Hepatocyte (in vitro differentiated cells): ENCODE data around the gene ACHE. TPM values are rescaled to one million over a fixed set of nuclear protein-coding genes. Genes with fewer than 3 reads are reported as not detected.

Source experiments
- DNase-seq: peaks from one replicate; pipeline ENCODE4 v3.0.0-alpha.2; 2016; ENCODE audit warnings: low spot score
- H2AFZ ChIP-seq: fragments of 200-600 bp; sonication (generic); 2 replicates; pipeline ENCODE4 v1.6.0; 2016; ENCODE audit warnings: antibody characterized with exemption, mild to moderate bottlenecking
- H3K27ac ChIP-seq: fragments of 200-600 bp; sonication (generic); 2 replicates; pipeline ENCODE4 v1.5.1; 2016; ENCODE audit warnings: mild to moderate bottlenecking
- H3K27me3 ChIP-seq: fragments of 200-600 bp; sonication (generic); 2 replicates; pipeline ENCODE4 v1.6.1; 2016
- H3K36me3 ChIP-seq: fragments of 200-600 bp; sonication (generic); replicated peaks from 2 replicates; pipeline ENCODE4 v1.5.1; 2016; ENCODE audit warnings: low read depth; ENCODE audit not compliant: insufficient read depth
- H3K4me1 ChIP-seq: fragments of 200-600 bp; sonication (generic); 2 replicates; pipeline ENCODE4 v1.5.1; 2016; ENCODE audit warnings: mild to moderate bottlenecking, moderate library complexity; ENCODE audit not compliant: insufficient read depth
- H3K4me2 ChIP-seq: fragments of 200-600 bp; sonication (generic); 2 replicates; pipeline ENCODE4 v1.6.0; 2016
- H3K4me3 ChIP-seq: fragments of 200-600 bp; sonication (generic); 2 replicates; pipeline ENCODE4 v1.5.1; 2016; ENCODE audit warnings: mild to moderate bottlenecking
- H3K79me2 ChIP-seq: fragments of 200-600 bp; sonication (generic); 2 replicates; pipeline ENCODE4 v1.6.0; 2017; ENCODE audit warnings: mild to moderate bottlenecking
- H3K9me2 ChIP-seq: fragments of 200-600 bp; sonication (generic); replicated peaks from 2 replicates; pipeline ENCODE4 v1.6.0; 2017; ENCODE audit warnings: mild to moderate bottlenecking; ENCODE audit not compliant: insufficient read depth
- H3K9me3 ChIP-seq: fragments of 200-600 bp; sonication (generic); 2 replicates; pipeline ENCODE4 v1.5.1; 2016; ENCODE audit warnings: low read depth, mild to moderate bottlenecking
- H4K20me1 ChIP-seq: fragments of 200-600 bp; sonication (generic); 2 replicates; pipeline ENCODE4 v1.6.0; 2016; ENCODE audit warnings: mild to moderate bottlenecking; ENCODE audit not compliant: insufficient read depth, poor library complexity, severe bottlenecking
- EZH2 ChIP-seq: fragments of 200-600 bp; sonication (generic); IDR thresholded peaks from 2 replicates; pipeline ENCODE4 v1.6.1; 2016; ENCODE audit warnings: antibody characterized with exemption, mild to moderate bottlenecking, borderline replicate concordance
- EZH2phosphoT487 ChIP-seq: fragments of 200-600 bp; sonication (generic); IDR thresholded peaks from one replicate; pipeline ENCODE4 v1.6.1; 2018; ENCODE audit warnings: antibody characterized with exemption, mild to moderate bottlenecking, low read depth, moderate library complexity; ENCODE audit not compliant: unreplicated experiment, severe bottlenecking
- WGBS: methylation state at CpG from one replicate; pipeline ENCODE4 v1.1.6; 2016; ENCODE audit warnings: low lambda C conversion rate; ENCODE audit errors: missing lambda C conversion rate; 5-methylcytosine and 5-hydroxymethylcytosine counted together
- polyA plus RNA-seq: library from polyadenylated mRNA; unstranded; fragments of >200 nt; fragmentation: Nextera tagmentation; extraction: Ambion mirVana; gene quantifications from 2 replicates; pipeline ENCODE4 v1.2.1, GENCODE V29; 2016
- total RNA-seq: library from RNA; depleted of rRNA; stranded (reverse); fragments of >200 nt; gene quantifications from 2 replicates; pipeline ENCODE4 v1.2.3, GENCODE V29; 2014
- TF ChIP-seq, protein P1 (sequence below): fragments of 200-600 bp; sonication (generic); IDR thresholded peaks from 2 replicates; pipeline ENCODE4 v1.5.1; 2016; ENCODE audit warnings: antibody characterized with exemption, mild to moderate bottlenecking; ENCODE audit not compliant: poor library complexity

Gene ACHE
- total and polyA plus RNA-seq, 2 experiments from 2014 or later, result 4.6 to 16.3 TPM

DNA sequence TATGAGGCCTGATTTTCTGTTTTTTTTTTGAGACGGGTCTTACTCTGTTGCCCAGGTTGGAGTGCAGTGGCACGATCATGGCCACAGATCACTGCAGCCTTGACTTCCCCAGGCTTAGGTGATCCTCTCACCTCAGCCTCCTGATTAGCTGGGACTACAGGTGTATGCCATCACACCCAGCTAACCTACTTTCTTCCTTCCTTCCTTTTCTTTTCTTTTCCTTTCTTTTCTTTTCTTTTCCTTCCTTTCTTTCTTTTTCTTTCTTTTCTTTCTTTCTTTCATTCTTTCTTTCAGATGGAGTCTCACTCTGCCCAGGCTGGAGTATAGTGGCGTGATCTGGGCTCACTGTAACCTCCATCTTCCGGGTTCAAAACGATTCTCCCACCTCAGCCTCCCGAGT is 17.0 kb downstream of the ACHE start:
- peaks cover 31% of the 10 kb centered on the region for H3K4me1 ChIP-seq
- peaks cover 86% of the 10 kb centered on the region for H3K79me2 ChIP-seq
- no peaks in the 10 kb centered on the region for H3K9me3 ChIP-seq
- 88% methylated on average over 6 of the region's 6 CpGs for WGBS
- no peak overlapping the region for H3K27ac ChIP-seq
- H3K36me3 ChIP-seq, result no peaks in the 10 kb centered on the region
- no peak for TF ChIP-seq EZH2phosphoT487
- TF ChIP-seq EZH2, result no peak
- H3K4me3 ChIP-seq, result no peak overlapping the region
- peaks cover 61% of the 10 kb centered on the region for H4K20me1 ChIP-seq
- no peak overlapping the region for H3K4me2 ChIP-seq
- H2AFZ ChIP-seq, result no peak overlapping the region
- no peaks in the 10 kb centered on the region for H3K27me3 ChIP-seq
- no peaks in the 10 kb centered on the region for H3K9me2 ChIP-seq
- DNase-seq, result no peak

DNA sequence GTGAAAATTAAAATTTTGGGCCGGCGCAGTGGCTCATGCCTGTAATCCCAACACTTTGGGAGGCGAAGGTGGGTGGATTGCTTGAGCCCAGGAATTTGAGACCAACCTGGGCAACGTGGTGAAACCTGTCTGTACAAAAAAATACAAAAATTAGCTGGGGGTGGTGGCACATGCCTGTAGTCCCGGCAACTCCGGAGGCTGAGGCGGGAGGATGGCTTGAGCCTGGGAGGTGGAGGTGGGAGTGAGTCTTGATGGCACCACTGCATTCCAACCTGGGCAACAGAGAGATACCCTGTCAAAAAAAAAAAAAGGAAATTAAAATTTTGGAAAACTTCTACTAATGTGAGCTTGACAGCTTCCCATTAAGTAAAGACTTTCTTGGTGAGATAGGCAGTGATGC is 17.7 kb downstream of the ACHE start:
- peaks cover 80% of the 10 kb centered on the region for H3K79me2 ChIP-seq
- WGBS, result 87% methylated on average over 7 of the region's 7 CpGs
- no peaks in the 10 kb centered on the region for H3K9me3 ChIP-seq
- peaks cover 31% of the 10 kb centered on the region for H3K4me1 ChIP-seq
- no peaks in the 10 kb centered on the region for H3K36me3 ChIP-seq
- peaks cover 61% of the 10 kb centered on the region for H4K20me1 ChIP-seq
- TF ChIP-seq, protein P1, sequence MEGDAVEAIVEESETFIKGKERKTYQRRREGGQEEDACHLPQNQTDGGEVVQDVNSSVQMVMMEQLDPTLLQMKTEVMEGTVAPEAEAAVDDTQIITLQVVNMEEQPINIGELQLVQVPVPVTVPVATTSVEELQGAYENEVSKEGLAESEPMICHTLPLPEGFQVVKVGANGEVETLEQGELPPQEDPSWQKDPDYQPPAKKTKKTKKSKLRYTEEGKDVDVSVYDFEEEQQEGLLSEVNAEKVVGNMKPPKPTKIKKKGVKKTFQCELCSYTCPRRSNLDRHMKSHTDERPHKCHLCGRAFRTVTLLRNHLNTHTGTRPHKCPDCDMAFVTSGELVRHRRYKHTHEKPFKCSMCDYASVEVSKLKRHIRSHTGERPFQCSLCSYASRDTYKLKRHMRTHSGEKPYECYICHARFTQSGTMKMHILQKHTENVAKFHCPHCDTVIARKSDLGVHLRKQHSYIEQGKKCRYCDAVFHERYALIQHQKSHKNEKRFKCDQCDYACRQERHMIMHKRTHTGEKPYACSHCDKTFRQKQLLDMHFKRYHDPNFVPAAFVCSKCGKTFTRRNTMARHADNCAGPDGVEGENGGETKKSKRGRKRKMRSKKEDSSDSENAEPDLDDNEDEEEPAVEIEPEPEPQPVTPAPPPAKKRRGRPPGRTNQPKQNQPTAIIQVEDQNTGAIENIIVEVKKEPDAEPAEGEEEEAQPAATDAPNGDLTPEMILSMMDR, result no peak
- TF ChIP-seq EZH2phosphoT487, result no peak
- TF ChIP-seq EZH2, result no peak
- no peaks in the 10 kb centered on the region for H3K9me2 ChIP-seq
- no peak overlapping the region for H3K27ac ChIP-seq
- H2AFZ ChIP-seq, result no peak overlapping the region
- no peak overlapping the region for H3K4me3 ChIP-seq
- H3K27me3 ChIP-seq, result no peaks in the 10 kb centered on the region
- no peak overlapping the region for H3K4me2 ChIP-seq
- DNase-seq, result no peak

DNA sequence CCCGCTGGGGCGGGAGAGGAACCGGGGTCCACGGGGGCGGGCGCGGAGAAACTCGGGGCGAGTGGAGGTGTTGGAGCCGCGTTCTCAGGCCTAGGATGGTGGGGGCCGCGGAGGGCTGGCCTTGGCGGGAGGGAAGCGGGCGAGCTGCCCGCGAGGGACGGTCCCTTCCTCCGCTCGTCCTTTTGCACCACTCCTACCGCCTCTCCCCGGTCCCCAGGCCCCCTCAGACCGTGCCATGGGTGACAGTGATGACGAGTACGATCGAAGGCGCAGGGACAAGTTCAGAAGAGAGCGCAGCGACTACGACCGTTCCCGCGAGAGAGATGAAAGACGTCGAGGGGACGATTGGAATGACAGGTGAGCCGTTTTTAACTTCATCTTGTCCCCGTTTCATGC is 20.3 kb downstream of the ACHE start:
- Histone ChIP-seq H2AFZ (peak overlapping the region; percentile 54), H3K79me2 (peaks cover 54% of the 10 kb centered on the region), H3K36me3 (no peaks in the 10 kb centered on the region), H3K4me3 (peak overlapping the region; percentile 80), H3K27ac (peak overlapping the region; percentile 97), H3K4me2 (peak overlapping the region; percentile 96), H4K20me1 (peaks cover 46% of the 10 kb centered on the region), H3K9me2 (no peaks in the 10 kb centered on the region), H3K4me1 (peaks cover 31% of the 10 kb centered on the region), H3K27me3 (no peaks in the 10 kb centered on the region), H3K9me3 (no peaks in the 10 kb centered on the region)
- TF ChIP-seq EZH2 (no peak), EZH2phosphoT487 (no peak)
- TF ChIP-seq, protein P1, result no peak
- under 1% methylated on average over 17 of the region's 39 CpGs for WGBS
- peak; percentile 60 for DNase-seq

DNA sequence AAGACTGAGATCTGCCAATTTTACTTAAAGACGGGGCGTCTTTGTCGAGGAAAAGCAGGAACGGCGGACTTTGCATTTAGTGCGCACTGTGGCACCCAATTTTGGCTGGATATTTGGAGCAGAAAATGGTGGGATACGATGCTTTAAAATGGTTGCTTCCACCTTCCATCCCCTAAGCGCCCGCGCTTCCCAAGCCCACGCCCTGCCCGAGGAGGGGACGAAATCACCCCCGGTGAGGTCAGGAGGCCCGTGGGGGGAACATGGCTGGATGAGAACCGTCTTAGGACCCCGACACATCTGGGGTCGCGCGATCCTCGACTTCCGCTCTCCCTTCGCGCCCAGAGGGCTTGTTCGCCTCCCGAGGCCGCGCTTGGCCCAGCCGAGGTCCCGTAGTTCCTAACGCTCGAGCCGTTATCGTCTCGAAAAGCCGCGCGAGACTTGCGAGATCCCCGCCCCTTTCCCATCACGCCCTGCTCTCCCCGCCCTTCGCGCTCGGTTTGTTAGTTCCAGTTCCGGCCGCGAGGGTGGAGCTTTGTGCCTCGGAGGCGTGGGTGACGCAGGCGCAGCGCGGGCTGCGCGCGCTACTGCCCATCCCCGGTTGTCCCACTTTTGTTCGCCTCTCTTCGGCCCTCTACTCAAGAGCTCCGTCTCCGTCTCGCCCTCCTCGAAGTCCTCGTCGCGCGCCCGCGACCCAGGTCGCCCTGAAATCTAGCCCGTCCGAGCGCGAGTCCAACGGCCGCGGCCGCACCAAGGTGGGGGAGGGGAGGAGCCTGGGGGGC is 20.9 kb downstream of the ACHE start, which contains the start of gene SRRT:
Gene SRRT (plus strand): TSS at position 527 of the 779 bp plus-strand sequence. CDS start 488 bp downstream, outside the sequence.
- Histone ChIP-seq H3K4me3 (peak within 1 kb of the TSS; percentile 80), H3K4me1 (peaks cover 31% of the 10 kb centered on the region), H3K27ac (peak within 1 kb of the TSS; percentile 97), H3K79me2 (peaks cover 52% of the 10 kb centered on the region), H3K4me2 (peak within 1 kb of the TSS; percentile 96), H3K9me2 (no peaks in the 10 kb centered on the region), H2AFZ (peak within 1 kb of the TSS; percentile 54), H4K20me1 (peaks cover 40% of the 10 kb centered on the region), H3K36me3 (no peaks in the 10 kb centered on the region), H3K27me3 (no peaks in the 10 kb centered on the region), H3K9me3 (no peaks in the 10 kb centered on the region)
- TF ChIP-seq, protein P1, result no peak
- TF ChIP-seq EZH2 (no peak), EZH2phosphoT487 (no peak)
- 3% methylated on average over 79 of the region's 79 CpGs for WGBS
- peak; percentile 99 for DNase-seq
